ENCODE measurements around the gene ZDHHC24.
A peak's percentile ranks its signal among the peaks of the same experiment; 100 is the strongest.

Gene ZDHHC24

DNA sequence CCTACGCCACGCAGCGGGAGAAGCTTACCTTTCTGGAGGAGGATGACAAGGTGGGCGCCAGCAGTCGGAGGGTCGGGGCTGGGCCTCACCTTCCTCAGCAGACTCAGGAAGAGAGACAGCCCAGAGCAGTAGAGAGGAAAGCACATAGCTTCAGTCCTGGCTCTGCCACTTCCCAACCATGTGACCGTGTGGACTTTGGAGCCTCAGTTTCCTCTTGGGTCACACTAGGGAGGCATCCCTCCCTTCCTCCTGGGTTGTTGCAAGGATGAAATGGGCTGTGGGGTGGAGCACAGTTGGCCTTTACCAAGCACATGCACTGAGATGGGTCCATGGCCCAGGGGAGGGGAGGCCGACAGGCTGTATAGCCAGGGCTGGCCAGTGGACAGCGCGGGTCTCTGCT, 52.7 kb downstream of the ZDHHC24 start:
- DNase-seq: no peak

DNA sequence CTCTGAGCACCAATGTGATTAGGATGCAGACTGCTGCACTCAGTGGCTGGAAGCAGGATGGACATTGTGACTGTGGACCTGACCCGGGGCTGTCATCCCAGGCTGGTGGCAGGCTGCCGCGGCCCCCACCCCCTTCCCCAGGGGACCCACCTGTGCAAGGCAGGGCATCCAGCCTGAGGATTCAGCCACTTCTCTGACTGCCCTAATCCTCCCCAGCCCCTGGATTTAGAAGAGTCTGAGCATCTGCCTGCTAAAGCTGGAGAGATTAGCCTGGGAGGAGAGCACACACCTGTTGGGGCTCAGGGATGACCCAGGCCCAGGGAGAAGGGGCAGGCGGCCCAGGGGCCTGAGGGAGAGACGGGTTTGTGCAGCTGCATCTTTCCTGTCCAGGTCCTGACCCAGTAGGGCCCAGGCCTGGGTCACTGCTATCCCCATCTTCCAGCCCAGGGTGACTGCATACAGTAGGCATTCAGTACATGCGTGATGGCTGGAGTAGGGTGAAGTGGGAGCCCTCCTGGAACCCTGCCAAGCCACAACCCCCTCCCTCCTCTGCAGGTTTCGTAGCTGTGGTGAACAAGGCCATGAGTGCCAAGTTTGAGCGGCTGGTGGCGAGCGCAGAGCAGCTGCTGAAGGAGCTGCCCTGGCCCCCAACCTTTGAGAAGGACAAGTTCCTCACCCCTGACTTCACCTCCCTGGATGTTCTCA, 53.5 kb downstream of the ZDHHC24 start:
- no peak for DNase-seq

DNA sequence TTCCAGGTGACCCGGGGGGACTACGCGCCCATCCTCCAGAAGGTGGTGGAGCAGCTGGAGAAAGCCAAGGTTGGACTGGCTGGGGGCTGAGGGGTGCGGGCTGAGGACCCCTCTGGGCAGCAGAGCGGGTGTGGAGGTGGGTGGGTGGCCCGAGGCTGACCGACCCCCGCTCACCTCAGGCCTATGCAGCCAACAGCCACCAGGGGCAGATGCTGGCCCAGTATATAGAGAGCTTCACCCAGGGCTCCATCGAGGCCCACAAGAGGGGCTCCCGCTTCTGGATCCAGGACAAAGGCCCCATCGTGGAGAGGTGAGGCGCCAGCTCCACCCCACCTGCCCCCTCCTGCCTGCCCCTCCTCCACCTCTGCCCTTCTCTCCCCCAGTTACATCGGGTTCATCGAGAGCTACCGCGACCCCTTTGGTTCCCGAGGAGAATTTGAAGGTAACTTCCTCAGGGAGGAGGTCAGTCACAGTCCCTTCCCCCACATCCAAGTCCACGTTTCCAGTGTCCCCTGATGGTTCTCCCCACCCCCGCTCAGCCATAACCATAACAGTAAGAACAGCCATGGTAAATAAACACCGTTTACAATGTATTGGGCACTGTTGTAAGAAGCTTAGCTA, 54.4 kb downstream of the ZDHHC24 start:
- no peak for DNase-seq

GRCh38 chr11:66489636-66490035, 56.2 kb downstream of the ZDHHC24 start:
- DNase-seq: no peak

GRCh38 chr11:66488957-66489356, 56.9 kb downstream of the ZDHHC24 start:
- DNase-seq: no peak

GRCh38 chr11:66484806-66485380, 61.0 kb downstream of the ZDHHC24 start:
- no peak for DNase-seq

GRCh38 chr11:66480117-66480938, 65.5 kb downstream of the ZDHHC24 start, which contains the start of gene DPP3:
Gene DPP3, plus strand, starts transcription at chr11:66480434. Its CDS starts 1,767 bp downstream, at chr11:66482201.
- peak; percentile 95 for DNase-seq

GRCh38 chr11:66479394-66480116, 66.3 kb downstream of the ZDHHC24 start:
- DNase-seq: no peak

GRCh38 chr11:66478729-66479393, 67.0 kb downstream of the ZDHHC24 start:
- no peak for DNase-seq

DNA sequence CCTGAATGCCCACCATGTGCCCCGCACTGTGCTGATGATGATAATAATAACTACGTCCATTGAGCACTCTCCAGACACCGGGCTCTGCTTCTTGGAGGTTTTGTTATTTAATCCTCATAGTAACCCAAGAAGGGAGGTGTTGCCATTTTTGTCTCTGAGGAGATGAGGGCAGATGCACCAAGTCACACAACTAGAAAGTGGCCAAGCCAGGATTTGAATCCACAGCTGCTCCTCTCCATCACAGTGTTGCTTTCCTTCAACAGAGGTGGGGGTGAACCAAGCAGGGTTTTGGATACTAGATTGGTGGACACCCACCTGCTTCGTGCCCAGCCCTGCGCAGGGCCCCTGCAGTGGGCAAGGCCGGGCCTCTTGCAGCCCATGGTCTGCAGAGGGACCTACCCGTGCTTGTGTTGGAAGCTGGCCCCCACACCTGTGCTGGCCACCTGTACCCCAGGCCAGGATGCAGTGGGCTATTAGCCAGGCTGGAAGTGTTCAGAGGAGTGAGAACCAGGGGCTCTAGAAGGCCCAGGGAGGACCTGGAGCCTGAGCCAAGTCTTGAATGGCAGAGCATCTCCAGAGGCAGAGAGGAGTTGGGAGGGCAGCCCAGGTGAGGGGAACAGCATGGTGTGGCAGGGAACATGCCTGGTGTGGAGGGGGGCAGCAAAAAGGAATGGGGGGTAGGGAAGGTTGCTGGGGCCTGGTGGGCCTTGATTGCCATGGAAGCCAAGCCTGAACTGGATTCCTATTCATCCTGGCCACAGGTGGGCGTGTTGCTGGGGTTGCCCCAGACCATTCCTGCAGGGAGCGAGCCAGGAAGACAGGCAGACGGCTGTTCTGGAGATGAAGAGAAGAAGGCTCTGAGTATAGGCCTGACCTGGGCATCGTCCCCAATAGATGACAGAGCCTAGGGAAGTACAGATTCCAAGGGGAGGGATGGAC, 68.3 kb downstream of the ZDHHC24 start:
- DNase-seq: no peak

DNA sequence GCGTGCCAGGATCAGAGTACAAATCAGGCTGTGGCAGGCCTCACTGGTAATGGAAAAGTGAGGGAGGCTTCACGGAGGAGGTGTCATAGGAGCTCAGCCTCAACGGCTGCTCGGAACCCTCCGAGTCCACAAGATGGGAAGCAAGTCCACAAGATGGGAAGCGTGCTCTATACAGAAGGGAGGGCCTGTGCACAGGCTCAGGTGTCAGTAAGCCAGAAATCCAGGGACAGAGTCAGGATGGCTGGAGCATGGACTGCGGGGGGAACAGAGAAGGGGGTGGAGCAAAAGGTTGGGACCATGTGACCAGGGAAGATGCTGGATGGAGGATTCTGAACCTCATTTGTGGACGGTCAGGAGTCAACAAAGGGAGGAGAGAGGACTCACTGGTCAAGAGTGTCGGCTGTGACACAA, 69.0 kb downstream of the ZDHHC24 start:
- no peak for DNase-seq

- DNase-seq: no peak
Measured at GRCh38 chr11:66476173-66476840, 69.5 kb downstream of the ZDHHC24 start.

DNA sequence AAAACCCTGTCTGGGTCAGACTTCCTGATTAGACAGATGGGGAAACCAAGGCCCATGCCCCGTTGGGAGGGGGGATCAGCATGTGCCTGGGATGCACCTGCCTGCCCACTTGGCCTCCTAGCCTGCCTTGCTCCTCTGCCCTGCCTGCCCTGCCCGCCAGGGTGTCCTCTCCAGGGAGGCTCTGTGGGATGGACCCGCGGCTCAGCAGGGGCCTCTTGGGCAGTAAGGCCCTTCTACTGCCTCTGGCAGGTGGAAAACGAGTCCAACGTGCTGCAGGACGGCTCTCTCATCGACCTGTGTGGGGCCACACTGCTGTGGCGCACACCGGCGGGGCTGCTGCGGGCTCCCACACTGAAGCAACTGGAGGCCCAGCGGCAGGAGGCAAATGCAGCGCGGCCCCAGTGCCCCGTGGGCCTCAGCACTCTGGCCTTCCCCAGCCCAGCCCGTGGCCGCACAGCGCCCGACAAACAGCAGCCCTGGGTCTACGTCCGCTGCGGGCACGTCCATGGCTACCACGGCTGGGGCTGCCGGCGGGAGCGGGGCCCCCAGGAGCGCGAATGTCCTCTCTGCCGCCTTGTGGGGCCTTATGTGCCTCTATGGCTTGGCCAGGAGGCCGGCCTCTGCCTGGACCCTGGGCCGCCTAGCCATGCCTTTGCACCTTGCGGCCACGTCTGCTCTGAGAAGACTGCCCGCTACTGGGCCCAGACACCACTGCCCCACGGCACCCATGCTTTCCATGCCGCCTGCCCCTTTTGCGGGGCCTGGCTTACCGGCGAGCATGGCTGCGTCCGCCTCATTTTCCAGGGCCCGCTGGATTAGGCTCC, 70.3 kb downstream of the ZDHHC24 start:
- DNase-seq: no peak

DNA sequence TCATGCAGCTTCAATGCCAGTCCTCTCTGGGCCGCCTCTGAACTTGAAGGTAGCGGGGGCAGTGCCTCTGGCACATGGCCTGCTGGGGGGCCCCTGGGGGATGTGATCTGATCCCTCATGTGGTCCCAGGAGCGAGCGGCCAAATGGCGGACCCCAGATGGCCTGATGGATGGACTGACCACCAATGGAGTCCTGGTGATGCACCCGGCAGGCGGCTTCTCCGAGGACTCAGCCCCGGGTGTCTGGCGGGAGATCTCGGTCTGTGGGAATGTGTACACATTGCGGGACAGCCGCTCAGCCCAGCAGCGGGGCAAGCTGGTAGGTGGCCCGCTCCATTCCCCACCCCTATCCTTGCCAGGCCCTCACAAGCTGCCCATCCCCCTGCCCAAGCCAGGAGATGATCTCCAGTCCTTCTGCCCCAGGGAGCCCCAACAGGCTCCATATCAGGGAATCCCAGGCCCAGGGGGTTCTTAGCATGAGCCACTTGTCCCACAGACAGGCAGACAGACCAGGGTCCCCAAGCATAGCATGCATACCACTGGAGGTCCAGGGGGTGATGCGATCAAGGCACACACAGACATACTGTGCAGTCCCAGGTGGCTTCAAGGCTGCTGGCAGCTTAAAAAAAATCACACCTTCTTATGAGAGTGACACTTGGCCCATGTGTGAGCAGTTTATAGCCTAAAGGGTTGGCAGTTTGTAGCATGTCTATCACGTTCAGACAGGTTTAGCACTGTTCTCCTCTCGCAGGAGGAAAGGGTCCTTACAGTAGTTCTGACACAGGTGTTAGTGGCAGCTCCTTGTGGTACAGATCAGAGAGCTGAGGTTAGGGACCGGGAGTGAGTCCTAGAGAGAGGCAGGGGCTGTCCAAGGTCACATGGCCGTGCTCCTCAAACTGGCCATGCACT, 72.0 kb downstream of the ZDHHC24 start:
- no peak for DNase-seq

DNA sequence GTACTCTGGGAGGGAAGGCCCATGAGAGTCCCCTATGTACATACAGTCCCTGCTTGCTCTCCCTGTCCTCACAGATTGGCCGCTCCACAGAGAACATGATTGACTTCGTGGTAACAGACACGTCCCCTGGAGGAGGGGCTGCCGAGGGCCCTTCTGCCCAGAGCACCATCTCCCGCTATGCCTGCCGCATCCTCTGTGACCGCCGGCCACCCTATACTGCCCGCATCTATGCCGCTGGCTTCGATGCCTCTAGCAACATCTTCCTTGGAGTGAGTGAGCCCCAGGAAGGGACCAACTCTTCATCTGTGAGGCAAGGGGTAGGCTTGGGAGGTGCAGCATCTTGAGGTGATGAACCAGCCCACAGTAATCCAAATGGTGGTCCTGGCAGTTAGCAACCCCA, 72.7 kb downstream of the ZDHHC24 start:
- no peak for DNase-seq

- no peak for DNase-seq
Measured at GRCh38 chr11:66472054-66472453, 73.8 kb downstream of the ZDHHC24 start.

DNA sequence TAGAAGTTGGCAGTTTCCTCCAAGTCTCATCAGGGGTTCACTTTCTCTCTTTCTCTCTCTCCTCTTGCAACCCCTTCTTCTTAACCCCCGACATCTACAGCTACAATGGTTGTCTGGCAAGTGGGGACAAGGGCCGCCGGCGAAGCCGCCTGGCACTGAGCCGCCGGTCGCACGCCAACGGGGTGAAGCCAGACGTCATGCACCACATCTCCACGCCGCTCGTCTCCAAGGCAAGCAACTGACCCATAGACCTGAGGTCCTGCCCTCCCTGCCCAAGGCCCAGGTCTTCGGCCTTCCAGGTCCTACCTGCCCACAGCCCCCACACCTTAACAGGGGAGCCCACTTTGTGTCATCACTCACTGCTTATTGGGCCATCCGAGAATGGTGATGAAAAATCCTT, 74.7 kb downstream of the ZDHHC24 start:
- no peak for DNase-seq
